HG02938 (cell line): ENCODE results near the gene FBN1.

ENCODE experiments used
- ATAC-seq: cut with Tn5 transposase; IDR thresholded peaks from one replicate; pipeline ENCODE4 v1.9.1; 2021; ENCODE audit warnings: mild to moderate bottlenecking, moderate library complexity; ENCODE audit not compliant: unreplicated experiment

FBN1 gene

GRCh38 chr15:48440084-48440483 lies 205.4 kb downstream of the FBN1 start:
- no peak for ATAC-seq

- ATAC-seq = no peak
Observed at GRCh38 chr15:48437178-48437577, 208.3 kb downstream of the FBN1 start.

- ATAC-seq = no peak
Observed at GRCh38 chr15:48435321-48435720, 210.2 kb downstream of the FBN1 start.

GRCh38 chr15:48433226-48433886 lies 212.2 kb downstream of the FBN1 start:
- peak; percentile 89 for ATAC-seq

GRCh38 chr15:48432688-48433087 lies 212.8 kb downstream of the FBN1 start:
- ATAC-seq = no peak

GRCh38 chr15:48427960-48428547 lies 217.5 kb downstream of the FBN1 start:
- ATAC-seq = no peak

GRCh38 chr15:48427479-48427878 lies 218.0 kb downstream of the FBN1 start:
- ATAC-seq = no peak

- ATAC-seq = no peak
Observed at GRCh38 chr15:48426941-48427340, 218.6 kb downstream of the FBN1 start.

- ATAC-seq = no peak
Observed at GRCh38 chr15:48426044-48426443, 219.5 kb downstream of the FBN1 start.

GRCh38 chr15:48425051-48425450 lies 220.5 kb downstream of the FBN1 start:
- ATAC-seq = no peak

- ATAC-seq = no peak
Observed at GRCh38 chr15:48423896-48424475, 221.5 kb downstream of the FBN1 start.

- ATAC-seq = no peak
Observed at GRCh38 chr15:48423342-48423741, 222.2 kb downstream of the FBN1 start.

- ATAC-seq = no peak
Observed at GRCh38 chr15:48422401-48422800, 223.1 kb downstream of the FBN1 start.

- no peak for ATAC-seq
Observed at GRCh38 chr15:48421362-48421761, 224.1 kb downstream of the FBN1 start.

GRCh38 chr15:48419896-48420295 lies 225.6 kb downstream of the FBN1 start:
- ATAC-seq = no peak

- no peak for ATAC-seq
Observed at GRCh38 chr15:48418343-48418742, 227.2 kb downstream of the FBN1 start.

GRCh38 chr15:48416301-48416700 lies 229.2 kb downstream of the FBN1 start:
- no peak for ATAC-seq

- ATAC-seq = no peak
Observed at GRCh38 chr15:48415036-48415886, 230.2 kb downstream of the FBN1 start.

- ATAC-seq = no peak
Observed at GRCh38 chr15:48414015-48414414, 231.5 kb downstream of the FBN1 start.

GRCh38 chr15:48413304-48413703 lies 232.2 kb downstream of the FBN1 start:
- ATAC-seq = no peak

- ATAC-seq = no peak
Observed at GRCh38 chr15:48411971-48412591, 233.4 kb downstream of the FBN1 start.
